Epithelial cell of proximal tubule (primary cell): ENCODE data around the gene PSTPIP2. TPM values are rescaled to one million over a fixed set of nuclear protein-coding genes. Genes with fewer than 3 reads are reported as not detected.

Source experiments
- DNase-seq: peaks from one replicate; pipeline ENCODE4 v3.0.0-alpha.2; 2011; ENCODE audit warnings: low read depth
- H3K4me3 ChIP-seq: 2 replicates; pipeline ENCODE4 v1.5.1; 2011; ENCODE audit warnings: low read depth, mild to moderate bottlenecking, low read length
- total RNA-seq: library from RNA; depleted of rRNA; stranded (reverse); fragments of >200 nt; gene quantifications from 2 replicates; pipeline ENCODE4 v1.2.3, GENCODE V29; 2015
- TF ChIP-seq, protein P1 (sequence below): conservative IDR thresholded peaks from 2 replicates; pipeline ENCODE4 v1.5.1; 2012; ENCODE audit warnings: low read depth, mild to moderate bottlenecking, low read length

PSTPIP2 gene
- total RNA-seq, 1 donor from 2014 or later, result 11.0 TPM

DNA sequence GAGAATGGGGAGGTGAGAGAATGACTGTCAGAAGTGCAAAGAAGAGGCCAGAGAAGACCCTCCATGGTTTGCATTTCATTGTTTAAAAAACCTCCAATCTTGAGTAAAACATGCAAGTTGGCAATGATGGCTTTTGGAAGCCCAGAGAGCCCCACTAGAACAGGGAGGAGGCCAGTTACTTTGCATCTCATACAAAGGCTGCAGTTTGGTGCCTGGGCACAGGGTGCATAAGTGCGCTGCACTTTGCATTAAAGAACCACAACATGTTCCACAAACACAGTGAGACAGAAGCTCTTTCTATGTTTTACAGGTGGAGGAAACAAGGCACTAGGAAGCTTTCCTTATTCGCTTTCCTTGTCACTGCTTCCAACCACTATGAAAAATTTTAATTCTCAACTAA lies 25.4 kb downstream of the PSTPIP2 start:
- DNase-seq, result no peak
- TF ChIP-seq, protein P1, sequence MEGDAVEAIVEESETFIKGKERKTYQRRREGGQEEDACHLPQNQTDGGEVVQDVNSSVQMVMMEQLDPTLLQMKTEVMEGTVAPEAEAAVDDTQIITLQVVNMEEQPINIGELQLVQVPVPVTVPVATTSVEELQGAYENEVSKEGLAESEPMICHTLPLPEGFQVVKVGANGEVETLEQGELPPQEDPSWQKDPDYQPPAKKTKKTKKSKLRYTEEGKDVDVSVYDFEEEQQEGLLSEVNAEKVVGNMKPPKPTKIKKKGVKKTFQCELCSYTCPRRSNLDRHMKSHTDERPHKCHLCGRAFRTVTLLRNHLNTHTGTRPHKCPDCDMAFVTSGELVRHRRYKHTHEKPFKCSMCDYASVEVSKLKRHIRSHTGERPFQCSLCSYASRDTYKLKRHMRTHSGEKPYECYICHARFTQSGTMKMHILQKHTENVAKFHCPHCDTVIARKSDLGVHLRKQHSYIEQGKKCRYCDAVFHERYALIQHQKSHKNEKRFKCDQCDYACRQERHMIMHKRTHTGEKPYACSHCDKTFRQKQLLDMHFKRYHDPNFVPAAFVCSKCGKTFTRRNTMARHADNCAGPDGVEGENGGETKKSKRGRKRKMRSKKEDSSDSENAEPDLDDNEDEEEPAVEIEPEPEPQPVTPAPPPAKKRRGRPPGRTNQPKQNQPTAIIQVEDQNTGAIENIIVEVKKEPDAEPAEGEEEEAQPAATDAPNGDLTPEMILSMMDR, result no peak
- H3K4me3 ChIP-seq, result no peak overlapping the region

DNA sequence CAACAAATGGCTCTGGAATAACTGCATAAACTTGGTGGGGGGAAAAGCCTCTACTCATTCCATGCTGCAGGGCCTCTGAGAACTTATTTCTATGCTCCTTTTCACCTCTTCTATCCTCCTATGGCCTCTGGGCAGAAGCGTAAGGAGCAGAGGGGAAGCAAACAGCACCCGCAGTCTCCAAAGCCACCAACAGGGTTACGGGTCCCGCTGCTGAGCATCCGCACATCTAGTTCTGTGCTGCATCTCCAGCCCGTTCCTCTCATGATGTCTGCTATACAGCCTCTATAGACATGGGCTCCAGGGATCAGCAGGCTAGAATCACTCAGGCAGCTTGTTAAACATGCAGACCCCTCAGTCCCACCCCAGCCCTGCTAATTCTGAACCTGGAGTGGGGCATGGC lies 25.9 kb downstream of the PSTPIP2 start:
- H3K4me3 ChIP-seq, result no peak overlapping the region
- TF ChIP-seq, protein P1, result no peak
- DNase-seq, result no peak

DNA sequence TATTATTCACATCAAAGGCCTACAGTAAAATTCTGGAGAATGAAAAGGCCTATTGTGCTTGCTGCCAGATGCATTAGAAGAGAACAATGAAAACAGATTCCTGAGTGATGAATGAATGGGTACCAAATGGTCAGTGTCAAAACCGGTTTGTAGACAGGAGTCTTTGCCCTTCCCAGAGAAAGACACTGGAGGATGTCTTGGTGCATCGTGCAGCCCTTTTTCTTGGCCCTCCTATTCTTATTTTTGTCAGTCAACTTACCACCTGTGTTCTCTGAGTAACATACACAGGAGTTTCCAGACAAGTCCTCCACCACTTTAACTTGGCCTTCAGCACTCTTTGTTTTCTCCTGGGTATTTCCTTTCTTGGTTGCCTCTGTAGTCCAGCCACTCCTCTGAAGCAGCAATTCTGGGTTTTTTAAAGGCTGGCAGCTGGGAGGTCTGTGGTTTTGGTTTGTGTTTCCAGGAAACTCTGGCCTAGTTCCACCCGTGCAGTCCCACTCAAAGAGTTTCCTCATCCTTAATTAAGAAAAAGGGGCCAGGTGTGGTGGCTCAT lies 29.4 kb downstream of the PSTPIP2 start:
- TF ChIP-seq, protein P1, result no peak
- H3K4me3 ChIP-seq, result no peak overlapping the region
- no peak for DNase-seq

DNA sequence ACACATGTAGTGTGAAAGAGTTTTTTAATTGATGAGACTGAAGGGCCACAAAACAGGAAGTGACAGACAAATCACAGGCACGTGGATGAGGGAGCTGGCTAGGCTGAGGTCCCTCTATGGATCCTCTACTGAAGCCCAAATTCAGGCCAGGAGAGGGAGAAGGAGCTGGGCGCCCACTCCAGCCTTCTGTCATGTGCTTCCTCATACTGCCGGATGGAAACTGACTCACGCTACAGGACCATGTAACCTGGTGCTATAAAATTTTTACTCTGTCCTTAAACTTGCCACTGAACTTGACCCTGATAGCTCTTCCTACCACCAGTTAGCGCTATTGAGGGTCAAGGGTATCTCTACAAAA lies 31.3 kb downstream of the PSTPIP2 start:
- no peak for DNase-seq
- TF ChIP-seq, protein P1, result no peak
- H3K4me3 ChIP-seq, result no peak overlapping the region

DNA sequence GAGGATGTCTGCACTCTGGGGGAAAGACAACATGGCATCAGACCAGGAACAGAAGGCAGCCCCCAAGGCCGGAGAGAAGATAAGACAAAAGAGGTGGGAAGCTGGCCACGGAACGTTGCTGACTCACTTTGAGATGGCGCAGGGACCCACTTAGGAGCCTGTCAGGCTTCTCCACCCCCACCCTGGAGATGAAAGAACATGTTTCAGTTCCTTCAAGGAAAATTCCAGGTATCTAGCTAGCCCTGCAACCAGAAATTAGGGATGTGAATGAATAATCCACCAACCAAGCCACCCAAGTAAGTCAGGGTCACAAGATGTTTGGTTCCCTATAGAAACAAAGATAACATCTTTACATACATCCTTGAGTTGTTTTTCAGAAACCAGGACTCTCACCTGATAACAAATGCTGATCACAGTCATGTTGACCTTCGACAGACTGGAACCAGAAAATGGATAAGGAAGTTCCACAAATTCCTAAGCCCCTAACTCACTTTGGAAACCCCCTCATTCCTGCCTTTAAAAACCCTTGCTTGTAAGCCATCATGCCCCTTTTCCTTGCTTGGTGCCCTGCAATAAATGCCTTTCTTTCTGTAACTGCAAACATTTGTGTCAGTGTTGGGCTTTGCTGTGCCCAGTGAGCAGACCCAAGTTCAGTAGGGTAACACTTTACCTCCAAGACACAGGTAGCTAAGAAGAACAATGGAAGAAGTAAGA lies 31.9 kb downstream of the PSTPIP2 start:
- no peak overlapping the region for H3K4me3 ChIP-seq
- DNase-seq, result no peak
- TF ChIP-seq, protein P1, result no peak

DNA sequence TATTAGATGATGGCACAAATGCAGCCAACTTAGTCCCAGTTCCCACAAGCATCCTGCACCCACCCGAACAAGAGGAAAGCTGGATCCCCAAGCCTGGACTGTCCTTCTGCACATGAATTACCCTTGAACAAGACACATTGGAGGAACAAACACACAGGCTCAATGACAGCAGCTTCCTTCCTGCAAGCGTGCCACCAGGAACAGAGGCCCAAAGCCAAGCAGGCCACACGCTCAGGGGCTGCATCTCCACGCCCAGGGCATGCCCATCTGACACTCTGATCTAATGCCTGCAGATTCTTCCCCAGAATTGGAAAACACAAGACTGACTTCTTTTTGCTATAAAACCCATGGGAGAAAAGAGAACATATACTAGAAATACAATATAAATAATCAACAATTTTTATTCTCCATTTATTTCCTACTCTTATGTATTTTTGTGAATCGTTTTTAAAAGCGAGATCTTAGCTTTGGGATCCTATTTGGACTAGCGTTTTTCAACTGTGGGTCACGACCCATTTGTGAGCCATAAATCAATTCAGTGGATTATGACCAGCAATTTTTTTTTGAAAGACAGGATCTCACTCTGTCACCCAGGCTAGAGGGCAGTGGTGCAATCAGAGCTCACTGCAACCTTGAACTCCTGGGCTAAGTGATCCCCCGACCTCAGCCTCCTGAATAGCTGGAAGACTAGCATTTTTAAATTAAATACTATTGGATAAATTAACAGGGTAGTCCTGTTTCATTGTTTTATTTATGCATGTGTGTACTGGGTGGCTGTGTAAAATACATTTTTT lies 34.4 kb downstream of the PSTPIP2 start:
- no peak overlapping the region for H3K4me3 ChIP-seq
- no peak for DNase-seq
- TF ChIP-seq, protein P1, result no peak
